Renal pelvis (tissue), 12 donors: ENCODE data around the gene MMP3. TPM values are rescaled to one million over a fixed set of nuclear protein-coding genes. Genes with fewer than 3 reads are reported as not detected.
"Not testable (repeated sequence)": the region's sequence is repeated elsewhere in the genome, so short reads cannot be mapped to it uniquely, and the experiment has no call there.

Source experiments
- DNase-seq: peaks from one replicate; pipeline ENCODE4 v3.0.0-alpha.2; 2013
- long read RNA-seq, 16 experiments: transcript quantifications; one replicate each; lab custom pipeline, GENCODE V29; 2026
- polyA plus RNA-seq, 3 donors: library from polyadenylated mRNA; unstranded; fragments of 120-200 nt; gene quantifications; one replicate each; pipeline ENCODE4 v1.2.1, GENCODE V29; 2013; ENCODE audit not compliant: insufficient read length in 3 of 3

Gene MMP3
- under 1 TPM in 1 of 3 donors, not detected in 2; 0.10 TPM for polyA plus RNA-seq
- long read RNA-seq, donor 1 = 0 reads
- long read RNA-seq, donor 2 = 0 reads
- long read RNA-seq, donor 3 = 0 reads
- long read RNA-seq, donor 4 = 0 reads
- long read RNA-seq, donor 5 = 0 reads
- long read RNA-seq, donor 6 = 0 reads
- long read RNA-seq, donor 7 = 0 reads
- long read RNA-seq, donor 8 = 0 reads
- long read RNA-seq, donor 9 = 0 reads
- long read RNA-seq, donor 10 = 0 reads
- long read RNA-seq, donor 11 = 0 reads
- long read RNA-seq, donor 12 = 0 reads
- long read RNA-seq, donor 13 = 0 reads
- long read RNA-seq, donor 14 = 0 reads
- long read RNA-seq, donor 15, partial matches to known transcripts = 0 of 1 reads
- long read RNA-seq, donor 15, other reads (novel, unspliced or antisense) = 0 of 1 reads
- long read RNA-seq, donor 16 = 0 reads

DNA sequence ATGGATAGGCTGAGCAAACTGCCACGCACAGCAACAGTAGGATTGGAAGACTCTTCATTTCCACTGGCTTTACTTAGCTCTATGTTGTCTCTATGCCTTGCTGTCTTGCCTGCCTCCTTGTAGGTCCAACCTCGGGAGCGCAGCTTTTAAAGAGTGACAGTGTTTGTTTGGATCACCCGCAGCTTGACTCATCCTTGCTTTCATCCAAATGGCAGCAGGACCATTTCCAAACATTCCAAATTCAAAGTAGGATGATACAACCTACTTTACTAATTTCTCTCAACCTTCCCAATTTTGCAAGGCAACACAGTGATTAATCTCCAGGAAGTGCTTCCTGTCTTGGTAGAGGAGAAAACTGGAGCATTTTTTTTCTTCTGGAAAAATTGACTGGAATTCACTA is at the start of gene MMP3:
MMP3 (minus strand) TSS at position 121 of the 400 bp plus-strand sequence; CDS start at position 58, 63 bp downstream.
- no peak for DNase-seq

- DNase-seq = no peak
These were observed 48.3 kb upstream of the MMP3 start for GRCh38 chr11:102891736-102892135.

DNA sequence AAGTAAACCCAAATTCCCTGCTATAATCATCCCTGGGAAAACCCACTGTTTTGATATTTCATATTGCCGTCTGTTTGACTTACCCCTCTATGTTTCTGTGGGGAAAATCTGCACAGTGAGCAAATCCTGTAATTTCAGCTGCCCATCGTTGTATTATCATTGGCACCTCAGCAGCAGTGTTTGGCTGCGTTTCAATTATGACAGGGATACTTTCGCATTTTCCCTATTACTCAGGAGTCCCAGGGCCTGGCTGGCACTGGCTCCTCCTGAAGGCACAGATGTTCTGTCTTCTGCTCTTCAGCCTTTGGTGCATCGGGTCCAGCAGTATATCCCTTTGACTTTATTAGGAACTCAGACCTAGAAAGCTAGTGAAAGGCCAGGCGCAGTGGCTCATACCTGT is 43.6 kb upstream of the MMP3 start:
- DNase-seq = no peak

DNA sequence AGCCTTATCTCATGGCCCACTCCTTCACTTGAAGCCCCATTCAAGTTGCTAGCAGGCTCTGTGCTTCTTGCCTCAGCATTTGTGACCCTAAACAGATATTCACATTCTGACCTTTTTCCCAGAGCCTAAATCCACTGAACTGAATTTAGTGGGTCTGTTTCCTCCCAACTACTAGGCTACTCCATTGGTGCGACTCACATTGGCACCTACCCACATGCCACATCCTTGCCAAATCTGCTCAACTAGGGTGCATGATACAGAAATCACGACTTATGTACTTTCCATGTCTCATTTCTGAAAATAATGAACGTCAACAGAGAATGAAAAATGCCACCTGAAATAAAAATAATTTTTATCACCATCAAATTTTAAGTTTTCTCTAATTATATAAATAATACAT is 39.7 kb upstream of the MMP3 start:
- DNase-seq = no peak

DNA sequence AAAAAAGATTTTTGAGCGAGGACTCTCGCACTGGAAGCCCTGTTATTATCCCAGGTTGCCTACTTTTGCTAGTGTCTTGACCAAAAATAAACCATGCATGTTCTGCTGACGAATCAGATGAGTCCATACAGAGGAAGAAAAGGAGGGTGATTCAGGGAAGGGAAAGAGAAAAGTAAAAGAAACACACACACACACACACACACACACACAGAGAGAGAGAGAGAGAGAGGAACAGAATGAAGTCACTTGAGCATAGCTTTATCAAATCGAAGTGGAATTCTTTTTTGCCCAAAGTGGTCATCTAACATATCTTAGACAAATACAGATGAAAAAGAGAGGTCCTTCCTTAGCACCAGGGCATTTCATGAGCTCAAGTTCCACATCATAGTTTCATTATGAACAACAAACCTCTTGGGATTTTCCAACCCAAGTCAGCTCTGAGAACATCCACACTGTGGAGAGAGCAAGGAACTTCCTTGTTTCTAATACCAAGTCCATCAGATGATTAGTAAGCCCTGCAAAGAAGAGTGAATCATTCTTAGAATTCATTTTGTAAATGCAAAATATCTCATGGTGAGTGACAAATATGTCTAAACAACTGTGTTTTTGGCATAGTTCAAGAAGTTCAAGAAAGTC is 39.1 kb upstream of the MMP3 start:
- no peak for DNase-seq

- DNase-seq = no peak
These were observed 36.4 kb upstream of the MMP3 start for GRCh38 chr11:102879801-102880200.

DNA sequence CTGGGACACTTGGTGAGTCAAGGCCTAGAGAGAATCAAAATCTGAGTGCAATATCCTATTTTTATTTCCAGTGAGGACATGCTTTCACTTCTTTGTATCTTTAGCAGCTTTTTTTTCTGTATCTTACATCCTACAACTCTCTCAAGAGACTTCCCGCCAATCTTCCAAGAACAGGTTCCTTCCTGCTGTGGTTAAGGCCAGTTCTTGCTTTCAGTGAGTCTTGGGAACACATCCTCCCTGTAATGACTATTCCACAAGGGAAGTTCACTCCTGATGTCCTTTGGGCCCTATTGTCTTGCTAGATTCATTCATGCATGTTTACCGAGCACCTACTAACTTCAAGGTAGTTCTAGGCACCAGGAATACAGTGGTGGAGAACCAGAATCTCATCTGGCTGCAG is 35.2 kb upstream of the MMP3 start:
- no peak for DNase-seq

DNA sequence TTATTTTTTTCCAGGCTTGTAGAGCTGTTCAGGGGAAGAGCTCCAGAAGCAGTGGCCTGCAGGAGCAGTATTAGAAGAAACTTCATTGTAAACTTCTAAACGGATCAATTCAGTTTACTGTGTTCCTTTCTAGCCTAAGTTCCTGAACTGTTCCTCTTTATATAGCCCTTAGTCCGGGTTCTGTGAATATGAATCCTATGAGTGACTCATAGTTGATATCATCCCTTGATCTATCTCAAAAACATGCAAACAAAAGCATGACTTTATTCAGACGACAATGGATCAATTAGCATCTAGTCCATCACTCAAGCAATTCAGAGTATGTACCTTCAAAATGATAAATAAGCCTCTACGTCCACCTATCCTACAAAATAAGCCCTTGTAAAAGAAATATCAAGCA is 31.4 kb upstream of the MMP3 start, which contains the start of gene MMP12:
MMP12 (minus strand) TSS at position 131 of the 400 bp plus-strand sequence; CDS start at position 86, 45 bp downstream.
- no peak for DNase-seq

- DNase-seq = not testable (repeated sequence)
These were observed 26.1 kb upstream of the MMP3 start for GRCh38 chr11:102869354-102869964.

DNA sequence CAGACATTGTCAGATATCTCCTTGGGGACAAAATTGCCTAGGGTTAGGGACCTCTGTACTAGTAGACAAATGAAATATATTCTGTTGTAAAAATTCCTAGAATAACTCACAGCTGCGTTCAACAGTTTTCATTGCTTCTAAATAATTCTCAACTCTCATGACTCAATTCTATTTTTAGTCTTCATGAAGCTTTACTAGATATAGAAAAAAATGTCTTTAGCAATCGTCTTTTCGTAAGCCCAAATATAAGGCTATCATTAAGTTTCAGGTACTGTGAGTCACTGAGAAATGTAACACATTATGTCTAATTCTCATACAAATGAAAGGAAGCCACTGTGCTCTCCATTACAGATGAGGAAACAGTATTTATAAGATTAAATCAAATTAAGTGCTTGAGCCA is 24.9 kb upstream of the MMP3 start:
- DNase-seq = peak; percentile 16

- no peak for DNase-seq
These were observed 21.3 kb upstream of the MMP3 start for GRCh38 chr11:102864724-102865123.

DNA sequence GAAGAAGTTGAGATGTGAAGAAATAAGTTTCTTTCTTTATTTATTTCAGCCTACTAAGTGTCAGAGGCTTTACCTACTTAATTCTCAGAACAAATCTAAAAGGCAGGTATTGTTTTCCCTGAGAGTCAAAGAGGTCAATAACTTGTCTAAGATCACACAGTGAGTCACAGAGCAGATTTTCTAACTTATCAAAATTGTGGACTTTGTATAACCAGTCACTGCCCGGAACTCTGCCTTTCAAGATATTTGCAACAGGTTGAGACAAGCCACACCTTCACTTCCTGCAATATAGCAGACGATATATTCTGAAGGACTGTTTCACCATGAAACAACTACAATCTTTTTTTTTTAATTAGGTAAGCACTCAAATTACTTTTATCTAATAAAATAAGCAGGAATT is 10.5 kb upstream of the MMP3 start:
- DNase-seq = no peak

DNA sequence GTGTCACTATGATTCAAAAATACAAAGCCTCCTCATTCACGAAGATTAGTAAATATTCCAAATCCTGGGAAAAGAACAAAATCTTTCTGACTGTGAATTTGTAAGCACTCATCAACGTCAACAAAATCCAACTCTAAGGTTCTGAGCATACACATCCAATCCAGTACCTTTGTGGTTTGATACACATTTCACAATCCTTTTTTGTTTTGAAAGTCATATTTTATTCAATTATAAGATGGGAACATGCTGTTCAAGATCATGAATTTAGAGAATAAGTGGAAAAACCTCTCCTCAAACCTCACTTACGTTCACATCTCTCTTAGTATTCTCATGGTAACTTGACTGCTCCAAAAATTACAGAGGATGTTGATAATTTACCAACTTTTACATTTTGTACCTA is 9.6 kb upstream of the MMP3 start:
- no peak for DNase-seq

DNA sequence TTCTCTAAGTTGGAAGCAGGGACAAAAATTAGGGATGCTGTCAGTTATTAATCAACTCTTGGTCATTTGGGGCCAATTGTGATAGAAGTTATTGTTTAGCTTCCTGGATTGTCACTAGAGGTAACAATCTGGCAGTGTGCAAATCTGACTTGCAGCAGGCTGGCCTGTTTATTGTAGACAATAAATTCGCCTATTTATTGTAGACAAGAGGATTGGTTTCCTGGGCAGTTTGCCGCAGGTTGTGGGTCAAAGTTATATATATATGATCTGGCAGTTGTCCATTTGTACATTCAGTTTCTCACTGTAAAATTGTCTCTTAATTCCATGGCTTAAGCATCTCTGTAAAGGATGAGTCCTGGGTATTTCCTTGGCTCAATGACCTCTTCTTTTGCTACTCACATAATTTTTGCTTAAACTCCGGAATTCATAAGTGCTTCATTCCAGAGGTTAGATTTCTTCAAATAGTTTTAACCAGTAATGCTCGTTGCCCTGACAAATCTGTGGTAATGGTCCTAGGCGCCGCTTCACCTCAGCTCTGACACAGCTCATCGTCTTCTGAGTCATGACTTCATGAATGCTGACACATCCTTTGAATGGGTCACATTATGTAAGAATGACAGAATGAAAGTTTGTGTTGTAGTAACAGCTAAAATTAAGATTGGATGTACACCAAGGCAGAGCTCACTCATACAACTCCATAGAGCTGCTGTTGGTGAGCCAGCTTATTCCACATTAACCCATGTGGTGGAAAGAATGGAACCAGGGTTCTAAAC is 7.8 kb upstream of the MMP3 start:
- no peak for DNase-seq

DNA sequence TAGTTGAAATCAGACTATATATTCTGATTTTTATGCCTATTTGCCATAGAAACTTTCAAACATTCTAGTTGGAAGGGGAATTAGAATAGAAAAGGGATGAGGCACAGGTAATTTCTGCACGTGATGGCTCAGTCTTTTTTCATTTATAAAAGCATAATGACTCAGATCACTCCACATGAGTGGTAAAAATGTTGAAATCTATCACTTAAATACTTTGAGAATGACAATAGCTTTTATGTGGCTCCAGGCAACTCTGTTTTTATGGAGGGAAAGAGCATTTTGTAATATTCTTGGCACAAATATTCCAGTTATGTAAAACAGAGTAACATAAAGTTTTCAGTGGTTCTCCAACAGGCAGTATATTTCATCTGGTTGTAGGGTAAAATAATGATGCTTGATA is 5.9 kb upstream of the MMP3 start:
- no peak for DNase-seq

- DNase-seq = no peak
These were observed 2.9 kb upstream of the MMP3 start for GRCh38 chr11:102846292-102846691.

GRCh38 chr11:102842930-102843329 is 479 bp downstream of the MMP3 start:
- DNase-seq = no peak

- no peak for DNase-seq
These were observed 3.4 kb downstream of the MMP3 start for GRCh38 chr11:102840018-102840417.

DNA sequence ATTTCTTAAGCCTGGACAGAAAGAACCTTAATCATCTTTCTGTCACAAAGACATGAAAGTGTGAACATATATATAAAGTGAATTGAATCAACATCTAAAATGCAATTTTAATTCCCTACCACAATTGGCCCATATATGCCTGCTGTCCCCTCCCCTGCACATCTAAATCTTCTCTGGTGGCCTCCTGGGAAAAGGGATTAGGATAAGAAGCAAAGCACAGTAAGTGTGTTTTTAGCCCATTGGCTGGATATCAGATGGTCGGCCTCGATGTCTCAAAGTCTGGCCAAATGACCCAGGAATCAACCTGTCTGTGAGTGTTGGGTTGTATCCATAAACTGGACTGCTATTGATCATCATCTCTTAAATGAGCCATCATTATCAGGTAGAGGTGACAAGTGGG is 5.8 kb downstream of the MMP3 start:
- no peak for DNase-seq

DNA sequence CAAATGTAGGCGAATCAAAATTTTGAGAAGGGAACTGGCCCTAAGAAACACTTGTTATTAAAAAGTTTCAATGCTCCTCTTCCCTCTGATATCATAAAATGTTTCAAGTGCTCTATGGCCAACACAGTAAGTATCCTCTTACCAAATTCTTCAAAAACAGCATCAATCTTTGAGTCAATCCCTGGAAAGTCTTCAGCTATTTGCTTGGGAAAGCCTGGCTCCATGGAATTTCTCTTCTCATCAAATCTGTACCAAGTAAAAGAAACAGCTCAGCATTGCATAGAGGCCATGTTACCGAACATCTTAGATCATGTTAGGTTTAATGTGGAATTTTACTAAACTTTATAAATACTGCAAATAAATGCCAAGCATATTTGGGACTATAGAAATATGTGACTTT is 6.3 kb downstream of the MMP3 start:
- no peak for DNase-seq

GRCh38 chr11:102836290-102836875 is 7.0 kb downstream of the MMP3 start:
- DNase-seq = no peak

DNA sequence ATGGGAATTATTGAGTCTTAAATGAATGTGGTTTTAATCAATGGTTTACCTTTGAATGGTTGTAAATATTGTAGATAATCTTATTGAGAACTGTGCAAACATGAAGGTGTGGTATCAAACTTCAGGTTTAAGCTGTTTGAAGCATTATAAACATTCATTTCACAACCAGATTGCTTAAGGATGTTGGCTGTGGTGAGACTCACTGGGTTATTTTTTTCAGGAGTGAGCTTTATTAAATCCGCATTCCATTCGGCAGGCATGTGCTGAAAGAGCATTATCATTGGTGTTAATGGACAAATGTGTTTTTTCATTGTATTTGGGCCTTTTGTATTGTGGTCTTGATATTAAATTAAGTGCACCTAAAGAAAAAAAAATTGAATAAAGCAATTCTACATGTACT is 9.7 kb downstream of the MMP3 start:
- no peak for DNase-seq
